Measurements from ENCODE around the gene CAST. TPM values are rescaled to one million over a fixed set of nuclear protein-coding genes. Genes with fewer than 3 reads are reported as not detected.

Gene CAST
- total RNA-seq, 1 donor from 2014 or later = 97.0 TPM

GRCh38 chr5:96679293-96679692 is 17.1 kb downstream of the CAST start:
- H3K4me3 Mint-ChIP-seq (ENCODE audit: low read depth) = no peak overlapping the region
- peaks cover 7% of the 10 kb centered on the region for H3K36me3 Mint-ChIP-seq (ENCODE audit: insufficient read depth)
- TF ChIP-seq, protein P1, sequence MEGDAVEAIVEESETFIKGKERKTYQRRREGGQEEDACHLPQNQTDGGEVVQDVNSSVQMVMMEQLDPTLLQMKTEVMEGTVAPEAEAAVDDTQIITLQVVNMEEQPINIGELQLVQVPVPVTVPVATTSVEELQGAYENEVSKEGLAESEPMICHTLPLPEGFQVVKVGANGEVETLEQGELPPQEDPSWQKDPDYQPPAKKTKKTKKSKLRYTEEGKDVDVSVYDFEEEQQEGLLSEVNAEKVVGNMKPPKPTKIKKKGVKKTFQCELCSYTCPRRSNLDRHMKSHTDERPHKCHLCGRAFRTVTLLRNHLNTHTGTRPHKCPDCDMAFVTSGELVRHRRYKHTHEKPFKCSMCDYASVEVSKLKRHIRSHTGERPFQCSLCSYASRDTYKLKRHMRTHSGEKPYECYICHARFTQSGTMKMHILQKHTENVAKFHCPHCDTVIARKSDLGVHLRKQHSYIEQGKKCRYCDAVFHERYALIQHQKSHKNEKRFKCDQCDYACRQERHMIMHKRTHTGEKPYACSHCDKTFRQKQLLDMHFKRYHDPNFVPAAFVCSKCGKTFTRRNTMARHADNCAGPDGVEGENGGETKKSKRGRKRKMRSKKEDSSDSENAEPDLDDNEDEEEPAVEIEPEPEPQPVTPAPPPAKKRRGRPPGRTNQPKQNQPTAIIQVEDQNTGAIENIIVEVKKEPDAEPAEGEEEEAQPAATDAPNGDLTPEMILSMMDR (IDR thresholded peaks at IDR 0.05; ENCODE audit: unreplicated experiment) = no peak
- DNase-seq (ENCODE audit: low spot score, unreplicated experiment) = no peak
- no peaks in the 10 kb centered on the region for H3K27me3 Mint-ChIP-seq
- H3K4me1 Mint-ChIP-seq (ENCODE audit: low read depth) = peaks cover 4% of the 10 kb centered on the region
- no peak overlapping the region for H3K27ac Mint-ChIP-seq
- no peaks in the 10 kb centered on the region for H3K9me3 Mint-ChIP-seq (ENCODE audit: low read depth)

GRCh38 chr5:96680759-96681470 is 18.7 kb downstream of the CAST start:
- Mint-ChIP-seq H3K27ac (no peak overlapping the region), H3K27me3 (no peaks in the 10 kb centered on the region), H3K36me3 (ENCODE audit: insufficient read depth) (peaks cover 7% of the 10 kb centered on the region), H3K9me3 (ENCODE audit: low read depth) (no peaks in the 10 kb centered on the region), H3K4me3 (ENCODE audit: low read depth) (no peak overlapping the region), H3K4me1 (ENCODE audit: low read depth) (peaks cover 4% of the 10 kb centered on the region)
- TF ChIP-seq, protein P1 (IDR thresholded peaks at IDR 0.05; ENCODE audit: unreplicated experiment) = no peak
- no peak for DNase-seq (ENCODE audit: low spot score, unreplicated experiment)

DNA sequence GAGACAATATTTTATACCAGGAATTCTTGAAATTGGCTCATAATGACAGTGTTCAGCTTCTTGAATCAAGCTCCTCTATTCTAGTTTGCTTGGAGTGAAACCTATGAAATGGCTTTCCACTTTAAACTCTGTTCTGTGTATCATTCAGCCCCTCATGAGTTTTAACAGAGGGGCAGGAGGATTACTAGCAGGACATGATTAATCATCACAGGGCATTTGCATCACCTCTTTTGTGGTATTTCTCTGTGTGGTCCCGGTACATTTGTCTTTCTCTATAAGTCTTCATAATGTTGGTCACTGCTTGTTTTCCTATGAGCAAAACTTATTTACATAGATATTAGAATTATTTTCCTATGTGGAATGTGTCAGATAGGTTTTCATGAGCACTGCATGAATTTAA is 21.2 kb downstream of the CAST start:
- no peaks in the 10 kb centered on the region for H3K9me3 Mint-ChIP-seq (ENCODE audit: low read depth)

GRCh38 chr5:96683810-96684209 is 21.6 kb downstream of the CAST start:
- TF ChIP-seq, protein P1 (IDR thresholded peaks at IDR 0.05; ENCODE audit: unreplicated experiment) = no peak
- Mint-ChIP-seq H3K9me3 (ENCODE audit: low read depth) (no peaks in the 10 kb centered on the region), H3K27ac (no peak overlapping the region), H3K4me1 (ENCODE audit: low read depth) (no peaks in the 10 kb centered on the region), H3K36me3 (ENCODE audit: insufficient read depth) (peaks cover 6% of the 10 kb centered on the region), H3K4me3 (ENCODE audit: low read depth) (no peak overlapping the region), H3K27me3 (no peaks in the 10 kb centered on the region)
- no peak for DNase-seq (ENCODE audit: low spot score, unreplicated experiment)

More for the DNA sequence above, 21.2 kb downstream of the CAST start:
- H3K4me3 Mint-ChIP-seq (ENCODE audit: low read depth) = no peak overlapping the region
- H3K4me1 Mint-ChIP-seq (ENCODE audit: low read depth) = no peaks in the 10 kb centered on the region
- H3K36me3 Mint-ChIP-seq (ENCODE audit: insufficient read depth) = peaks cover 6% of the 10 kb centered on the region
- no peaks in the 10 kb centered on the region for H3K27me3 Mint-ChIP-seq
- H3K27ac Mint-ChIP-seq = no peak overlapping the region
- TF ChIP-seq, protein P1 (IDR thresholded peaks at IDR 0.05; ENCODE audit: unreplicated experiment) = no peak
- DNase-seq (ENCODE audit: low spot score, unreplicated experiment) = no peak

DNA sequence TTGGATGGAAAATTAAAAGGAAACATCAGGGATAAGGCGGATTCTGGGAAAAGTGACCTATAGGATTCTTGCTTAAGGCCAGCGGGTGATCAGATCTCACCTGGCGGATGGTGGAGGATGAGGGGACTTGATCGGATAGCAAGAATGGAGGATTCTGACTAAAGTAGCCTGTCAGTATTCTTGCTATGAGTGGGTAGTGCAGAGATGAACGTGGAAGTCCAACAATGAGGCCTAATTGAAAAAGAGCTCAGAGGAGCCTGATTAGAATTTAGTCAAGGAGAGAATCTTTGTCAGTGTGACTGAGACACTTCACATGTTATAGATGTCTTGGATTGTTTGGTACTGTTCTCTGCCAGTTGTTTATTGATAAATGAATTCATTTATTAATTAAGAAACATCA is 24.9 kb downstream of the CAST start:
- DNase-seq (ENCODE audit: low spot score, unreplicated experiment) = no peak
- Mint-ChIP-seq H3K36me3 (ENCODE audit: insufficient read depth) (peaks cover 4% of the 10 kb centered on the region), H3K9me3 (ENCODE audit: low read depth) (no peaks in the 10 kb centered on the region), H3K4me3 (ENCODE audit: low read depth) (no peak overlapping the region), H3K4me1 (ENCODE audit: low read depth) (no peaks in the 10 kb centered on the region), H3K27me3 (no peaks in the 10 kb centered on the region), H3K27ac (no peak overlapping the region)
- TF ChIP-seq, protein P1 (IDR thresholded peaks at IDR 0.05; ENCODE audit: unreplicated experiment) = no peak
